GM19023 (cell line): ENCODE data around the gene TMEM100.
A peak's percentile ranks its signal among the peaks of the same experiment; 100 is the strongest.

ENCODE experiments used
- ATAC-seq: cut with Tn5 transposase; IDR thresholded peaks from one replicate; pipeline ENCODE4 v1.9.1; 2021; ENCODE audit warnings: mild to moderate bottlenecking, moderate library complexity; ENCODE audit not compliant: unreplicated experiment

Gene TMEM100

DNA sequence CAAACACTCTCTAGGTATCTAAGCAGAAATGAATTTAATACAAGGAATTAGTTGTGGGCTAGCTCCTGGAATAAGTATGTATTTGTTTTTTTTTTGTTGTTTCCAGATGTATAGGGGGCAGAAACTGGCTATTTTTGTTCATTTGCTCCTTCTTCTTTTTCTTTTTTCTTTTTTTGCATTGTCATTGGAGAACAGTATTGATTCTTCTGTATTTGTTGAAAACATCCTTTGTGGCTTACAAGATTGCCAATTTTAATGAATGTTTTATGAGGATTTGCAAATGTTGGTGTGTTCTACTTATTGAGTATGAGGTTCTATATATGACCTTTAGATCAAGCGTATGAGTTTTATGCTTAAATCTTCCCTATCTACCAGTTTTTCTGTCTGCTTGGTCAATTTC lies 22.6 kb upstream of the TMEM100 start:
- no peak for ATAC-seq

DNA sequence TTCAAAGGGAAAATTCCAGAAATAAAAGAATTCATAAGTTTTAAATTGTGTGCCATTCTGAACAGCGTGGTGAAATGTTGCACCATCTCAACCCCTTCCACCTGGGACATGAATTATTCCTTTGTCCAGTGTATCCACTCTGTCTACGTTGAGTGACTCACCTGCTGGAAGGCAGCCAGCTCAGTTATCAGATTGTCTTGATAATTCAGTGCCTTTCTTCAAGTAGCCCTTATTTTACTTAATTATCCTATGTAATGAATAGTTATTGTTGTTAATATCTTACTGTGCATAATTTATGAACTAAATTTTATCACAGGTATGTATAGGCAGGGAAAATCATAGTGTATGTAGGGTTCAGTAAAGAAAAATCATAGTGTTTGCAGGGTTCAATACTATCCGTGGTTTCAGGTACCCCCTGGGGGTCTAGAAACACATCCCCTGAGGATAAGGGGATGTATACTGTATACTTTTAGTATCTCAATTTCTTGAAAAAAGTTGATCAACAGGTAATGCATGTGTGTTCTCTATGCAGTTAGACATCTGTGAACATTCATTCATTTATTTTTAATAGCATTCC lies 20.5 kb upstream of the TMEM100 start:
- peak; percentile 30 for ATAC-seq

DNA sequence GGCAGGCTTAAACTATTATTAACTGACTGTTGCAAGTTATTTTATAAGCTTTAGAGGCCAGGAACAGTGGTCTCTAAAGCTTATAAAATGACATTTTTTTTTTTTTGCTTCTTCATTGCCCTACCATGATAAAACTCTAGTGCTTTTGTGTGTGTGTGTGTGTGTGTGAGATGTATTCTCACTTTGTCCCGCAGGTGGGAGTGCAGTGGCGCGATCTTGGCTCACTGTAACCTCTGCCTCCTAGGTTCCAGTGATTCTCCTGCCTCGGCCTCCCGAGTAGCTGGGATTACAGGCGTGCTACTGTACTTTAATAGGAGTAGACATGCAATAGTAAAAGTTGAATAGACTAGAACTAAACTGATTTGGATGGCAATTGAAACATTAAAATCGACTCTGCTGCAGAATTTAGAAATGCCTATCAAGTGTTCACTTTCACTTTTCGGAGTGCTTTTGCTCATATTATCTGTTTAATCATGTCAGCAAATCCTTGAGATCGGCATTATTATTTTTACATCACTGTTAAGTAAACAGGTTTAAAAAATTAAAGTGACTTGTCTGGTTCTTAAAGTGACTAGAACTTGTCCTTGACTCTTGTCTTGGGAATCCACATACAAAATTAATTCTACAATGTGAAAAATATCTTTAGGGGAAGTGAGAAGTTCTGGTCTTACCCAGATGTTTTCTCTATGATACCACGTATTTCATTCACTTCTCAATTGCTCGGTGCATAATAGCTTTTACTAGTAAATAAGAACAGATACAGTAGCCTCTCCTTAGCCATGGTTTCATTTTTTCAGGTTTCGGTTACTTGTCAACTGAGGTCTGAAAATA lies 19.8 kb upstream of the TMEM100 start:
- ATAC-seq: peak; percentile 60

DNA sequence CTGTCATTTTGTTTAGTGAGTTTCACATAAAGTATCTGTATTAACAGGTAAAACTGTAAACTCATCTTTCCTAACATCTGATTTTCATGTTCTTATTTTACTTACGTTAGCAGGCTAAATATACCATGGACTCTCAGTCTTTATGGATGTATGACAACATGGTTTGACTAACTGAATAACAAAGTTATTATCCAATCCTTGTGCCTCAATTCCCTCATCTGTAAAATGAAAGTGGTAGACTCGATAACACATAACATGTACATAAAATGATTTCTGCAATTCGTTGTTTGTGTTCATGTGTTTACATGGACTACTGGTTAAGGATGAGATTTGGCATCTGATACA lies 18.7 kb upstream of the TMEM100 start:
- ATAC-seq: no peak

DNA sequence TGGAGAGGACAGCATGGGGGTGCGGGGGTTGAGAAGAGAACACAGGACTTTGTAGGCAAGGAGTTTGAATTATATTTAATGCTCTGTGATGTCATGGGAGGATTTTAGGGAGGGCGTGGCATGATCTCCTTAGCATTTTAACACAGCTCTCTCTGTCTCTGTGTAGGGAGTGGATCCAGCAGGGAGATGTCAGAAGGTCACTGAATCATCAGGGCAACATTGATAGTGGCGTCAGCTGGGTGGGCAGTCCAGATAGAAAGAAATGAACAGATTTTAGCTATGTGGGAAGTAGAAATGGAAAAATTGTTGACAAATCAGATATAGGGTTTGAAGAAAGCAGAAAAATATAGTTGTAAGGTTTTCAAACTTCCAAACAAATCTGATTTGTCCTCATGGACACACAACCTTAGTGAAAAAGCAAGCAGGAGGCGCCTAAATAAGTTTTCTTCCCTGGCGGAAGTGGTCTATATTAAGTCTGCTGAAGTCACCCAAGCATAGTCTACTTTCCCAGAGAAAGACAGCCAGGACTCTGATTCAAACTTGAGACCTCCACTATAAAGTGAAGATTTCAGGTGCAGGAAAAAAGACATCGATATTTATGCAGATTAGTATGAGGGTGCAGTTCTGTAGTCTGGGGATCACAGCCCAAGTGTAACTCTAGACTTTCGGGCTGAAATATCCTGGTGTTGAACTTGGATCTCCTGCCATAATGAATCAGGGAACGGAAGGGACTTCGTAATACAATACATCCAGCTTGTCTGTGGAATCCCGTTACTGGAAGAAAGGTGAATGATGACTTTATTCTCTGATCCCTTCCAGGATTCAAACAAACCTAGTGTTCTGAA lies 18.1 kb upstream of the TMEM100 start:
- ATAC-seq: no peak

DNA sequence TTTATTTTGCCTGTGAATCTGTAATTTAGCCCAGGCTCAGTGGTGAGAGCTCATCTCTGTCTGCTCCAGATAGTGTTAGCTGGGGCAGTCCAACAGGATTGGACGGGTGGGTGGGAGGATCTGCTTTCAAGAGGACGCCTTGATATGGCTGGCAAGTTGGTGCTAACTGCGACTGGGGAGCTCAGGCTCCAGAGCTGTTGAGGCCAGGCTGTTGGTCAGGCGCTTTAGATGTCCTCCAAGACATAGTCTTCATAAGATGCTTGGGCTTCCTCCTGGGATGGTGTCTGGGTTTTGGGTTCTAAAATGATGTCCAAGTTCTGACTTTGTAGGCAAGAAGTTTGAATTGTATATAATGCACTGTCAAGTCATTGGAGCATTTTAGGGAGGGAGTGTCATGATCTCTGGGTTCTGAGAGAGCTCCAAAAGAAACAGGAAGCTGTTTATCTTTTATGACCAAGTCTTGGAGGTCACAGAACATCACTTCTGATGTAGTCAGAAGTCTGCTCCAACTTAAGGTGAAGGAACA lies 15.4 kb upstream of the TMEM100 start:
- ATAC-seq: no peak

DNA sequence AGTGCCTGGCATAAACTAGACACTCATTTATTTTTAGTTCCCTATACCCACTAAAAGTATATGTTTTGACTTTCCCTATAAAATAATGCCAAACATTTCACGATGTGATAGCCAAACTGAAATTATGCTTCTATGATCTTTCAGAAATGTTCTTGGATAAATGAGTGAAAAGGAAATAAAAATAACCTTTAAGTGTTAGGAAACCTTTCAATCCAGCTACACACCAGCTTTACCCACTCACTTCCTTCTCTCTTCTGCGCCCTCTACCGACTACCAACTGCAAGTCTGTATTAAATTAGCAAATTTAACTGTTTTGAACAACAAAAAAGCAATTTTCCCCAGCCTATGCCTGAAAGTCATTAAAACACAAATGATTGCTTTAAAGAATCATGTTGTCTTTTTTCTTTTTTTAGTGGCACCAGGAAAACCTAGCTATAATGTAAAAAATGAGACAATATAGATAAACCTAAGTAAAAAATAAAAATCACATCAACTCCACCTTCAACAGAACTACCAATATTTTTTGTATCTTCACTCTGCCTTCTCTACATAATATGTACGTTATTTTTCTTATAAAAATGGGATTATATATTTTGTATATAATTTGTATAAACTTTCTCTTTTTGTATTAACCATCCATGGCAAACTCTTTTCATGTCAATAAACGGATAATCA lies 13.2 kb upstream of the TMEM100 start:
- ATAC-seq: no peak

DNA sequence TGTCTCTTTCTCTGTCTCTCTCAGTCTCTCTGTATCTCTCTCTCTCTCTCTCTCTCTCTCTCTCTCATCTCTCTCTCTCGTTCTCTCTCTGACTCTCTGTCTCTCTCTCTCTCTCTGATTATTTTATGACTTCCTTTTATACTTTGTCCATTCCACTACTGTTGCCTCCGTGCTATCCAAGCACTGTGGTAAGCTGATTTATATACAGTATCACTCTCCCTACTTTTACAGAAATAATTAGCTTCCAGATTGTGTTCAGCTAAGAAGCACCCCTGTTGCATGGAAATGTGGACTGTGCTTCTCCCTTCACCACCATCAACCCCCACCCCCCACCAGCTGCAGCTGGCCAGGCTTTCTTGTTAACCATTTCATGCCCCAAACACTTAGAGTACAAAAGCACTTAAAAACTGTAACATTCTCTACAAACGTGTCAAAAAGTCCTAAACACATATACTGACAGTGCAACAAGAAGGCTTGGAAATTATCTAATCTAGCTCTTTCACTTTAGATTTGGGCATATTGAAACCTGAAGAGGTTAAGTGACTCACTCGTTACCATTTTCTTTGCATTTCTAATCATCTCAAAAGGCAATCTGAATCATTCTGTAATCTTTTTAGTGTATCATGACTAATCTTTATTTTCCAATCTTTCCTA lies 11.6 kb upstream of the TMEM100 start:
- ATAC-seq: peak; percentile 46

DNA sequence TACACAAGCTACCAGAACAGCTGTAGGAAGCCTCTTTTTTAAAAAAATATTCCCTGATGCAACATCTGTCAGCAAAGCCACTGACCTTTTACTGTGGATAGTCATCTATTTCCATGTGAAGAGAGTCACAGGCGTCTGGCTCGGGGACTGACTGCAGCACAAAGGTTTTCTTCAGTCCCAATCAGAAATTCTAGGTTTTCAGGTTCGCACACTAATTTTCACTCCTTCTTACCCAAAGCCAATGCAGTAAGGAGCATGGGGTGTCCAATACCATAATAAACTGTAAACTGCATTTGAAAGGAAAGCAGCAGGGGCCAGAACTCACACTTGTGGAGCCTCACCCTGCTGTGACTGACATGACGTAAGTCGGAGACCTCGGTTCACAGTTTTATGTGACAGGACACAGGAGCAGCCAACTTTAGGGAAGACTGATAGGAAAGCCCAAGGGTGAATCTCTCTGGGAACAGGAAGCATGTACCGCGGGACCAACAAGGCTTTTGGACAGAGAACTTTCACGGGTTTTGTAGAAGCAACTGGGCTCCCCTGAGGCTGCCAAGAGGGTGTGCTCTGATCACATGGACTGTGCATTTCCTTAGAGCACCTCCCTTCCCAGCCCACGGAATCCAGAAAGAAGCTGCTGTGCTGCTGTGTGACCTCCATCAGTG lies 9.1 kb upstream of the TMEM100 start:
- ATAC-seq: no peak

DNA sequence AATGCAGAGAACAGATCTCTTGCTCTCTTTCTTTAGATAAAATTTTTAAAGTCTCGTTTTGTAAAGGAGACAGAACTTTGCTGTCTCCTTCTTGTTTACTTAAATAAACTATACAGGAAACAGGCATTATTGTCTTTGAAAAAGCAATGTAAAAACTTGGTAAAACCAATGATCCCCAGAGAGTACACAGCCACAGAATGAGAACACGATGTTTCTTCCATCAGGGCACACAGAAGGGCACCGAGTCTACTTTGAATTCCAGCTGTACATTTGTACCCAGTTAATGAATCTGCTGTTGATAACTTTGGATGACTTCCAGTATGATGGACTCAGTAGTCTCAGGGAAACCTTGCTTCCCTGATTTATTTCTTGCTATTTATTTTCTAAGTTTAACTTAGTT lies 8.1 kb upstream of the TMEM100 start:
- no peak for ATAC-seq

DNA sequence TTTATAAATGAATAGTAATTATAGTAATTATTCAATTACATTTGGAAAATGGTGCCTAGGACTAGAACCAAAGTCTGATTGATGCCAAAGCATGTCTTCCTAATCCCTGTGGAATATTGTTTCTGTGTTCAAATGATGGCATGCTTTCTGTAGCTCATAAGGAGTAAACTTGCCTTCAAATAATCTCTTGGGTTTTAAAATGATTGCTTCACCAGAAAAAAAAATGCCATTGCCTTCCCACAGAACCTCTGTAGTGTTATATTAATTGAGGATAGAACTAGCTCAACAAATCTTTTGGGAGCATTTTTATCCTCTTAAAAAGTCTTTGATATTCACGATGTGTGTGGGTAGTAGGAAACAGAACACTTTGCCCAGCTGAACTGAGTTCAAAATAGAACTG lies 7.7 kb upstream of the TMEM100 start:
- ATAC-seq: no peak

DNA sequence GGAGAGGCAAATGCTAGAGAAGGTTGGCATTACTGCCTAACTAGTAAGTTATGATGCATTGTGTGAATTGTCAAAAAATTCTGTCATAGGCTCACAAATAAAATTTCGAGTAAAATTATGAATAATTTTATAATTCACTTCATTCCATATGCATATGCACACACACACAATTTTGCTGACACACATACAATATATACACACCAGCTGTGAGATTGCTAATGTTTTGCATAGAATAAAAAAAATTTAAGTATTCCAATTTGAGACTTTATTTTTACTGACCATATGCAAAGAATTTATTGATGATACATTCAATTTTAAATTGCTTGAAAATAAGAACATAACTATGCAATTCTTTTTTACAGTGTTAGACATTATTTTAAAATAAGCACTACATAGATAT lies 6.8 kb upstream of the TMEM100 start:
- ATAC-seq: no peak

DNA sequence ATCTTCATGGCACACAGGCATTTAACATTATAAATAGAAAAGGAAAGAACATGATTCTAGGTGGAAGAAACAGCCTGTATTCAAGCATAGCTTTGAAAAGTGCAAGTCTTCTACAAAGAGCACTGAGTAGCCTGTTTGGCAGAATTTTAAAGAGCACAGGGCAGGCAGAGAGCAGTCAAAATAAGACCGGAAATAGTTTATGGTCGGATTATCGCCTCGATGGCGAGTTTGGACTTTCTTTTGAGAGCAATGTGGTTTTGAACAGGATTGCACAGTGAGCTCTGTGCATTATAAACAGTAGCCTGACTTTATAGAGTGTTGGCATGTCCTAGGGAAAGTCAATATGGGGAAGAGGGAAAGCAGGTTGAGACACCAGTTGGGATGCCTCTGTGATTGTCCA lies 6.2 kb upstream of the TMEM100 start:
- ATAC-seq: no peak

DNA sequence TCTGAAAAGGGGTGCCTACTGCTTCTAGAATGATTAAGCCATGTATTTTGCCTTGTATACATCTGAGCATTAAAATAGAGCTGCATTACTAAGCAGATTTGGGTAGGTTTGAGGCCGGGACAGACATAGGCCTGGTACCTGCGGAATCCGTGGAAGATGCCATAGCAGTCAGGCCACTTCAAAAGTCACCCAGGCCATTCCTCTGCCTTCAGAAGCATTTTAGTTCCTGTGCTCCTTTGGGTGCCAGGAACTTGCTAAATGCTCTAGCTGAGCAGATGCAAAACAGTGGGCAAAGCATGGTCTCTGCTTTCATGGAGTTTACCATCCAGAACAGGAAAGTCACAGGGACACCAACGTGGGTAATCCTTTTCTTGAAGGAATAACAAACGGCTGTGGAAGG lies 5.7 kb upstream of the TMEM100 start:
- no peak for ATAC-seq

DNA sequence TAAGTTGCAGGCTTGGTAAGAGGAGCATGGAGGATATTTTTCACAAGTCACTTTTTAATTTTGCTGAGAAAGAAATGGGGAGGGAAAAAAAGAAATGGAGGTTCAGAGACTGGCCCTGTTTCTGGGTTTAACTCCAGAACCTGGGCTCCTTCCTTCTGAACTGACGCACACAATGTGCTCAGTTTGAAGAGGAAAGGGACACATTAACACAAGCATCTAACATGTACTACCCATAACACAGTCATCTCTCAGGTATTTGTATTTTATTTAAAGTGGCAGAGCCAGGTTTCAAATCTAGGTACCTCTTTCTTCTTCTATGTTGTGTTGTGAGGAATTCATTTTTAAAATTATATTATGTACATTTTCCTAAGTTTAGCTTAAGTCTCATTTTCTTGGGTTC lies 5.3 kb upstream of the TMEM100 start:
- ATAC-seq: no peak

DNA sequence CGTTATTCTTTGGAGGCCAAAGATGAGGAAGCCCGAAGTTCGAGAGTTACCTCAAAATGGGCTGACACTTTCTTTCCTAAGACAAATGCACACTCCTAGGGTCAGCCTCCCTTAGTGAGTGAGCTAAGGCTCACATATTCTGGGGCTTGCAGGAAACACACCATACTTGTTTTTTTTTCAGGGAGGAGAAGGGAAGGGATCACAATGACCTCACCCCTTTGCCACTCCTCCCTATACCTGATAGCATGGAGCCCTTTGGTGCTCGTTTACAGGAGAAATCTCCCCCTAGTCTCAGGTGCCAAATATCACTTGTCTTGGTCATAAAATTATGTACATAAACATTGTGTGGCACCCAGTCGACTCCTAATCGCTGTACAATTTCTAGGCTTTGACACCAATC lies 4.6 kb upstream of the TMEM100 start:
- ATAC-seq: no peak

DNA sequence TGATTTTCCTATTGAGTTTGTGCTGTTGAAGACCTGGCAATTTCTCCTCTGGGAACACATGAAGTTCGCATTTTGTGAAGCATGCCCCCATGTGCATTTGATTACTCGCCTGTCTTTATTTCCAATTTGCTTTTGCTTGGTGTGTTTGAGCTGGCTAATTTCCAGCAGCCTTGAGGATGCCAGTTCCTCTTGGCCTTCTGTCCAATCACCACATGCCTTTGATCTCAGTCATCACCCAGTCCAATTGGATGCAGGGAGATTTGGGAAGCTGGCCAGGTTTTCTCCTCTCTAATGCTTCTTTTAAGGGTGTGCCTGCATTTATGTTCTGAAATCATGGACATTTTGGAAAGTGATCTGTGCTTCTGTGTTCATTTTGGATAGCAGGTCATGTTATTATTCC lies 3.8 kb upstream of the TMEM100 start:
- no peak for ATAC-seq

DNA sequence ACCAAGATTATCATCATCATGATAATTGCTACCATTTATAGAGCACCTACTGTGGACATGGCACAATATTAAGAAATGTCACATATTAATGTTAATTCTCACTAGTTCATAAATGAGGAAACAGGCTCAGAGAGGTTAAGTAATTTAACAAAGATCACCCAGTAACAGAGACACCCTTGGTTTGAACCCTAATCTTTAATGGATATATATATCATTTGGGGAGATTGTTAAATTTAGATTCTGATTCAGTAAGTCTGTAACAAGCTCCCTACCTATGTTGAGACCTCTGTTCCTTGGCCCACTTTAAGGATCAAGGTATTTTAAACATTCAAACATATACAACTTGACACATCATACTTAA lies 804 bp upstream of the TMEM100 start:
- no peak for ATAC-seq

DNA sequence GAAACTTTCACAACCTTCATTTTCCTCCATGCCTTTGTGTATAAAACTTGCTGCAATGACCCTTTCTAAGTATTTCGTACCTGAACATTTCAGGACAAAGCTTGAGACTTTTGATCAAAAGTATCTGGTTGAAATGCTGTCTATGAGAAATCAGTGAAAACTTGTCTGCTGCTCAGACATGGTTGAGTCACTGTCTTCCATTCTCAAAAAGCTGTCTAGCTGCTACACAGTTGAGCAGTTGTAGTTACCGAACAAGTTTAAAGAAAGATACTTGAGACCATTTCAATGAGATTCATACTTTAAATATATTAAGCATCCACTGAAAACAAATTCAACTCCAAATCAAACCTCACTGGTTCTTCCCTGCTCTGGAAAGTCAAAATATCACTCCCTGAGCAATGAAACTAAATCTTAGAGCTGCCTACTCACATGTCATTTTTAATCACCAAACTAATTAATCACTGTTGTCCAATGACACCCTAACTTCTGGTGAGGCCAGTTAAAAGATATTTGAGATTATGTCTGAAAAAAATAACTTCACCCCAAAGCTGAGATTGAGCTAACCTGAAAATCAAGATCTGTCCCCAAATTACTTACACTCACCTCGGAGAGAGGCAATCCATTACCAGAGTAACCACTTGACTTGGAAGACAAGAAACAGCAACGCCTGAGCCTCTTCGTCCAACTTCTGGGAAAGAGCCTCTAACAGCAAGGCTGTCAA lies 488 bp downstream of the TMEM100 start:
- ATAC-seq: no peak
